ENCODE data around the gene GATAD1. TPM values are rescaled to one million over a fixed set of nuclear protein-coding genes. Genes with fewer than 3 reads are reported as not detected.
"Not testable (repeated sequence)": the region's sequence is repeated elsewhere in the genome, so short reads cannot be mapped to it uniquely, and the experiment has no call there.

The GATAD1 gene
- total RNA-seq, 4 donors from 2014 or later, result 42.9 to 61.8 (median 54.1) TPM

DNA sequence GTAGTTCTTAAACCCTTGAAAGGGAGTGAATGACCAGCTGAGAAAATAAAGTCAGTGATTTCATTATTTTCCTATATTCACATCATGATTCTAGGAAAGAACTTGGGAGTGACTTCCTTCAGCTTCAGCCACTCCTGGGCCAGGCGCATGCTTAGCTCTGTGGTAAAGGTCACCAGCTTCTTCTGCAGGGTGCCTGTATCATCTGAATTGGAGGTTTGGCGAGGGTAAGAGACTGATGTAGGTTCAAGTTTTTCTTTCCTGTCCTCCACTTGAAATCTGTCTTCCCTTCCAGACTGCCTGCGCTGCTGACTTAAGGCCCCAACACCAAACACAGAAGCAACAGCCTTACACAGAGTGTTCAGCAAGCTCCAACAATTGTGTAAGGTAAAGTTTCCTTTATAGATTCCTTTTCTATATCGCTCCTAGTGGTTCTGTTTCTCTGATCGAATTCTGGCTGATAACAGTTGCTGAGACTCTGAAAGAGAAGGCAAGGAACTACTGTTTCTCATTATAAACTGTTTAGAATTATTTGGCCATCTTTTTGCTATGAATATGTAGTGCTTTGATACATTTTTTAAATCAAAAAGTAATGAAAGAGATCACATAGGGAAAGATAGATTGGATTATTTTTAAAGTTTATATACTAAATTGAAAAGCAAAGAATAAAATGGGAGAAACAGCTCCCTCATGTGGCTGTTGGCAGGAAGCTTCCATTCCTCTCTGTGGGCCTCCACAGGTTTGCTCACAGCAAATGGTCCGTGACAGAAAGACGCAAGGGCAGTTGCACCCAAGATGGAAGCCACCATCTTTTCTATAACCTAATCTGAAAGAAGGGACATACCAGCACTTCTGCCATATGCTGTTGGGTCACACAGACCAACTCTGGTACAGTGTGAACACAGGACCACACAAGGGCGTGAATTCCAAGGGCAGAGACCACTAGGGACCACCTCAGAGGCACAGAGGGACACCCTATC lies 14.0 kb downstream of the GATAD1 start:
- TF ChIP-seq CTCF (IDR thresholded peaks at IDR 0.05; ENCODE audit: low read depth), result no peak

GRCh38 chr7:92462560-92462959 lies 15.3 kb downstream of the GATAD1 start:
- TF ChIP-seq CTCF (IDR thresholded peaks at IDR 0.05; ENCODE audit: low read depth), result no peak

- TF ChIP-seq CTCF (IDR thresholded peaks at IDR 0.05; ENCODE audit: low read depth), result no peak
These were observed 17.2 kb downstream of the GATAD1 start for GRCh38 chr7:92464515-92464914.

DNA sequence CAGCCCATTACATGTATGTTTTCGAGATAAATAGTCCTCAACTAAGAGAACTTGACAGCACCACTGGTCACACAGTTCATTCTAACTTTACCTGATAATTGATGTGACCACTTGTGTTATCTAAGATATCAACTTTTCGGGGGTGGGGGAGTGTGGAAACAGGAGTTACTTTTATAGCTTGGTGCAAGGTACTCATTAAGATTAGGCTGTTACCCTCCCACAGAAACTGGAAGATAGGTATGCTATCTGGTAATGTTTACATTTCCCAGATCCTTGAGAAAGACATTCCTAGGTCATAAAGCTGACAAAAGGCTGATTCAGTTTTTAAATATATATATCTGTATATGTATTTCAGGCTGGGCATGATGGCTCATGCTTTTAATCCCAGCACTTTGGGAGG lies 19.4 kb downstream of the GATAD1 start:
- no peak for TF ChIP-seq CTCF (IDR thresholded peaks at IDR 0.05; ENCODE audit: low read depth)

- TF ChIP-seq CTCF (IDR thresholded peaks at IDR 0.05; ENCODE audit: low read depth), result not testable (repeated sequence)
These were observed 30.4 kb downstream of the GATAD1 start, which contains the start of gene ERVW-1 for GRCh38 chr7:92477681-92478080. Gene ERVW-1 (minus strand): TSS chr7:92477946. CDS start chr7:92470381, 7,565 bp downstream.

- no peak for TF ChIP-seq CTCF (IDR thresholded peaks at IDR 0.05; ENCODE audit: low read depth)
These were observed 30.8 kb downstream of the GATAD1 start for GRCh38 chr7:92478095-92478494.

DNA sequence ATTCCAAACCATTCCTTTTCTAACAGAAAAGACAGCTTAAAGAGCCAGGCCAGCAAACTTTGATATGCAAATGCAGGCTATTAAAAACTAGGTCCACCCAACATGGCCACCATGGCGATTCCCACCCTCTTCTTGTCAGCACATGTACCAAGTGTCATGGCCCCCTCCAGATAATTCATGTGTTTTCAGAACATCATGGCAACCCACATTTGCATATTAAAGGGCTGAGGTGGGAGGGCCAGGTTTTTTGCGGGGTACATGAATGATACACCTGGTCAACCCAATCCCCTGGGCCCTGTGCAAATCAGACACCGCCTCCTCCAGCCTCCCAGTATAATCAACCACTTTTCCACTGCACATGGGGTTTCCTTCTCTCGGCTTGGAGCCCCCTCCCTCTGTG lies 31.4 kb downstream of the GATAD1 start:
- TF ChIP-seq CTCF (IDR thresholded peaks at IDR 0.05; ENCODE audit: low read depth), result no peak
